Endothelial cell of umbilical vein (primary cell): Measurements from ENCODE around the gene VWA8. TPM values are rescaled to one million over a fixed set of nuclear protein-coding genes. Genes with fewer than 3 reads are reported as not detected.

Source experiments
- BruUV-seq: library from RNA; stranded (reverse); fragments of 400-500 nt; replicated peaks from 2 replicates; lab custom pipeline; 2021; lab: Mats Ljungman, UMichigan
- CTCF ChIA-PET: fragments of 300-600, 350-600 bp; sonication (Branson Sonifier 250); formaldehyde crosslinking; loops from one replicate; lab custom pipeline; 2021; ENCODE audit warnings: antibody characterized with exemption, inconsistent platforms; lab: Charles Lee
- POLR2A ChIA-PET: fragments of 300-600, 350-600 bp; sonication (Branson Sonifier 250); formaldehyde crosslinking; loops from one replicate; lab custom pipeline; 2021; ENCODE audit warnings: antibody characterized with exemption, inconsistent platforms; lab: Charles Lee
- DNase-seq: peaks from one replicate; pipeline ENCODE4 v3.0.0-alpha.2; 2011; ENCODE audit warnings: low read depth, low spot score
- FAIRE-seq: peaks from 2 replicates; lab custom pipeline; 2011; peaks lifted over from hg19 to GRCh38; lab: Jason Lieb, UNC
- H2AFZ ChIP-seq: 2 replicates; pipeline ENCODE4 v1.6.0; 2012; ENCODE audit warnings: low read depth, low read length, control low read depth, inconsistent platforms
- H3K27ac ChIP-seq: 2 replicates; pipeline ENCODE4 v1.5.1; 2011; ENCODE audit warnings: low read depth, mild to moderate bottlenecking, control low read depth, low read length, moderate library complexity; ENCODE audit not compliant: insufficient read depth
- H3K27me3 ChIP-seq, 2 experiments: 2 replicates each; pipeline versions ENCODE4 v1.6.0 to v1.6.1; 2011; ENCODE audit warnings: low read length in 2 of 2, mixed read lengths in 1 of 2; ENCODE audit not compliant: control insufficient read depth in 2 of 2, insufficient read depth in 2 of 2
- H3K36me3 ChIP-seq, 2 experiments: 2 replicates in 1 of 2; 3 replicates in 1 of 2; pipeline ENCODE4 v1.5.1; 2011; ENCODE audit warnings: low read length in 2 of 2, mild to moderate bottlenecking in 1 of 2, moderate library complexity in 1 of 2; ENCODE audit not compliant: control insufficient read depth in 2 of 2, insufficient read depth in 2 of 2; ENCODE audit errors: extremely low read depth in 1 of 2
- H3K4me1 ChIP-seq: 3 replicates; pipeline ENCODE4 v1.5.1; 2011; ENCODE audit warnings: mild to moderate bottlenecking, low read length; ENCODE audit not compliant: control insufficient read depth, insufficient read depth; ENCODE audit errors: extremely low read depth
- H3K4me2 ChIP-seq: 2 replicates; pipeline ENCODE4 v1.6.1; 2011; ENCODE audit warnings: low read length, control low read depth, mixed read lengths; ENCODE audit not compliant: insufficient read depth
- H3K4me3 ChIP-seq, 3 experiments: fragments of 200-600 bp in 1 of 3; sonication (generic), shearing (Covaris generic) in 1 of 3; replicated peaks in 1 of 3; 2 replicates each; pipeline ENCODE4 v1.5.1; 2011 to 2016; ENCODE audit warnings: control low read depth in 3 of 3, low read length in 3 of 3, mild to moderate bottlenecking in 2 of 3, inconsistent platforms in 1 of 3, low read depth in 1 of 3, moderate library complexity in 1 of 3; ENCODE audit not compliant: insufficient read depth in 1 of 3
- H3K79me2 ChIP-seq: 2 replicates; pipeline ENCODE4 v1.6.0; 2012; ENCODE audit warnings: low read length, inconsistent platforms; ENCODE audit not compliant: control insufficient read depth, insufficient read depth
- H3K9ac ChIP-seq: replicated peaks from 2 replicates; pipeline ENCODE3; 2011; ENCODE audit warnings: low read length, control low read depth; ENCODE audit not compliant: insufficient read depth; ENCODE audit errors: extremely low read depth
- H3K9me1 ChIP-seq: replicated peaks from 3 replicates; pipeline ENCODE4 v1.6.0; 2011; ENCODE audit warnings: mild to moderate bottlenecking, low read length; ENCODE audit not compliant: control insufficient read depth, insufficient read depth; ENCODE audit errors: extremely low read depth
- H3K9me3 ChIP-seq: replicated peaks from 2 replicates; pipeline ENCODE4 v1.5.1; 2012; ENCODE audit warnings: low read length, inconsistent platforms; ENCODE audit not compliant: control insufficient read depth, insufficient read depth
- H4K20me1 ChIP-seq: replicated peaks from 2 replicates; pipeline ENCODE3; 2011; ENCODE audit warnings: mild to moderate bottlenecking, low read length; ENCODE audit not compliant: control insufficient read depth, insufficient read depth; ENCODE audit errors: extremely low read depth
- EZH2 ChIP-seq: IDR thresholded peaks from 2 replicates; pipeline ENCODE4 v1.6.1; 2012; ENCODE audit warnings: borderline replicate concordance, low read depth, mild to moderate bottlenecking, moderate library complexity, low read length, inconsistent platforms; ENCODE audit not compliant: severe bottlenecking
- GATA2 ChIP-seq: IDR thresholded peaks from 2 replicates; pipeline ENCODE4 v1.7.0; 2011; ENCODE audit warnings: low read depth, mild to moderate bottlenecking, moderate library complexity, mixed read lengths, low read length; ENCODE audit not compliant: insufficient read length, insufficient read depth
- JUN ChIP-seq: IDR thresholded peaks from 2 replicates; pipeline ENCODE4 v1.6.1; 2011; ENCODE audit warnings: borderline replicate concordance, low read depth; ENCODE audit not compliant: insufficient read length, insufficient read depth
- MAX ChIP-seq: IDR thresholded peaks from 2 replicates; pipeline ENCODE4 v1.6.1; 2011; ENCODE audit not compliant: insufficient read depth, insufficient read length
- MYC ChIP-seq: IDR thresholded peaks from one replicate; pipeline ENCODE4 v1.6.1; 2011; ENCODE audit warnings: mild to moderate bottlenecking, low read depth, low read length
- POLR2A ChIP-seq: IDR thresholded peaks from 2 replicates; pipeline ENCODE4 v1.6.1; 2012; ENCODE audit warnings: low read depth, mild to moderate bottlenecking, control low read depth, low read length
- POLR2AphosphoS5 ChIP-seq: IDR thresholded peaks from 2 replicates; pipeline ENCODE4 v1.6.1; 2012; ENCODE audit warnings: low read depth, mild to moderate bottlenecking, control low read depth, low read length, moderate library complexity; ENCODE audit not compliant: insufficient read depth
- dilution Hi-C: fragments of 300-500 bp; cut with MboI; formaldehyde crosslinking; loops from one replicate; pipeline ENCODE4 v1.15.0; 2019; ENCODE audit warnings: low sequenced_read_pairs; ENCODE audit not compliant: extremely low pct_ligation_motif_present
- intact Hi-C: fragments of 100-400 bp; cut with micrococcal nuclease; formaldehyde crosslinking; loops from one replicate; pipeline ENCODE4 v1.10.0; 2022
- polyA plus RNA-seq, 4 experiments: library from polyadenylated mRNA; depleted of rRNA in 3 of 4; stranded (reverse) in 3 of 4; unstranded in 1 of 4; fragments of >200 nt; gene quantifications; 2 replicates each; pipeline versions ENCODE4 v1.2.1 to v1.2.3, GENCODE V29; 2011 to 2012; ENCODE audit warnings: missing spikeins in 1 of 4
- total RNA-seq: library from RNA; stranded (reverse); gene quantifications from 2 replicates; pipeline ENCODE4 v1.2.3, GENCODE V29; 2021
- TF ChIP-seq, protein P1 (sequence below), 2 donors: IDR thresholded peaks; 1 replicate in 1 of 2; 2 replicates in 1 of 2; pipeline ENCODE4 v1.5.1; 2011; ENCODE audit warnings: low read length in 2 of 2, mild to moderate bottlenecking in 2 of 2, moderate library complexity in 2 of 2, control low read depth in 1 of 2, inconsistent platforms in 1 of 2, low read depth in 1 of 2; ENCODE audit not compliant: insufficient read depth in 1 of 2; ENCODE audit errors: extremely low read depth in 1 of 2

Gene VWA8
- total and polyA plus RNA-seq, 2 donors (not counting 3 experiments of a cell fraction or from before 2014, with no cell fraction given), result 2.9 to 11.3 TPM

- Histone ChIP-seq H4K20me1 (no peaks in the 10 kb centered on the region), H3K9ac (no peak overlapping the region), H3K36me3 (no peaks in the 10 kb centered on the region), H2AFZ (no peak overlapping the region), H3K79me2 (no peaks in the 10 kb centered on the region), H3K4me1 (no peaks in the 10 kb centered on the region), H3K4me3 (no peak overlapping the region), H3K9me1 (no peaks in the 10 kb centered on the region), H3K4me2 (no peak overlapping the region), H3K27ac (no peak overlapping the region), H3K9me3 (no peaks in the 10 kb centered on the region), H3K27me3 (no peaks in the 10 kb centered on the region)
- ChIA-PET CTCF (interaction anchor here (2.1 kb wide), 1 partner anchor 73 kb away, joined by 9 read pairs; no protein-coding TSS in a partner anchor), POLR2A (no interaction called here)
- dilution Hi-C loops (no loop called here), intact Hi-C loops (no loop called here)
- peak; percentile 72 for FAIRE-seq
- DNase-seq, result no peak
- no TSS peak for BruUV-seq
- no peak for TF ChIP-seq MYC
- TF ChIP-seq POLR2A, result no peak
- TF ChIP-seq MAX, result no peak
- no peak for TF ChIP-seq JUN
- TF ChIP-seq POLR2AphosphoS5, result no peak
- TF ChIP-seq, protein P1, sequence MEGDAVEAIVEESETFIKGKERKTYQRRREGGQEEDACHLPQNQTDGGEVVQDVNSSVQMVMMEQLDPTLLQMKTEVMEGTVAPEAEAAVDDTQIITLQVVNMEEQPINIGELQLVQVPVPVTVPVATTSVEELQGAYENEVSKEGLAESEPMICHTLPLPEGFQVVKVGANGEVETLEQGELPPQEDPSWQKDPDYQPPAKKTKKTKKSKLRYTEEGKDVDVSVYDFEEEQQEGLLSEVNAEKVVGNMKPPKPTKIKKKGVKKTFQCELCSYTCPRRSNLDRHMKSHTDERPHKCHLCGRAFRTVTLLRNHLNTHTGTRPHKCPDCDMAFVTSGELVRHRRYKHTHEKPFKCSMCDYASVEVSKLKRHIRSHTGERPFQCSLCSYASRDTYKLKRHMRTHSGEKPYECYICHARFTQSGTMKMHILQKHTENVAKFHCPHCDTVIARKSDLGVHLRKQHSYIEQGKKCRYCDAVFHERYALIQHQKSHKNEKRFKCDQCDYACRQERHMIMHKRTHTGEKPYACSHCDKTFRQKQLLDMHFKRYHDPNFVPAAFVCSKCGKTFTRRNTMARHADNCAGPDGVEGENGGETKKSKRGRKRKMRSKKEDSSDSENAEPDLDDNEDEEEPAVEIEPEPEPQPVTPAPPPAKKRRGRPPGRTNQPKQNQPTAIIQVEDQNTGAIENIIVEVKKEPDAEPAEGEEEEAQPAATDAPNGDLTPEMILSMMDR (IDR thresholded peaks at IDR 0.05; ENCODE audit: extremely low read depth in 1 of 2, insufficient read depth in 1 of 2, low read depth in 1 of 2, low read length in 2 of 2), result no peak
- no peak for TF ChIP-seq EZH2
- no peak for TF ChIP-seq GATA2
Measured at GRCh38 chr13:41579168-41579567, 381.7 kb downstream of the VWA8 start.
